ENCODE results near the gene CCDC122.

Gene CCDC122

DNA sequence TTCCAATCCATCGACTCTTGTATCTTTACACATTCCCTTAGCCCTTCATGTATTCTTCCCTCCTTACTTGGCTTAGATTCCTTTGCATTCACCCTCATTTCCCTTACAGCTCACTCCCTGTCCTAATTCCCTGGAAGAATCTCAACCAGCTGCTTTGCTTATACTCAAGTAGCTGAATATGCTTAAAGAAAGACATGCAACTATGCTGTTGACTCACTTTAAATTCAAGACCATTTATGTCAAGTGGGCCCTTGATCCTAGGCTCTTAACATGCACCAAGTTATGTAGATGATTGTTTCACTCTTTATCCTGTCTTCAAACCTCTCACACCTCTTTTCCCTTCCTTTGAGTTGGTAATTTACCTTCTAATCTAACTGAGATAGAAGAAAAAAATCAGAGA, 7.4 kb downstream of the CCDC122 start:
- no peak for ATAC-seq (ENCODE audit: insufficient read depth, low read depth)
- Histone ChIP-seq H2AFZ (ENCODE audit: low read depth, low read length) (no peak overlapping the region), H3K36me3 (ENCODE audit: insufficient read depth, low read length) (no peaks in the 10 kb centered on the region), H3K9me3 (ENCODE audit: insufficient read depth, low read length, severe bottlenecking) (no peaks in the 10 kb centered on the region), H3K27ac (ENCODE audit: low read length) (no peak overlapping the region), H3K4me3 (ENCODE audit: low read depth in 1 of 2, low read length in 2 of 2) (no peak overlapping the region), H3K4me2 (ENCODE audit: insufficient read depth, low read length) (no peak overlapping the region), H4K20me1 (ENCODE audit: insufficient read depth, low read length) (no peaks in the 10 kb centered on the region), H3K9ac (ENCODE audit: low read depth, low read length) (no peak overlapping the region), H3K27me3 (ENCODE audit: insufficient read depth, low read length, poor library complexity) (peaks cover 13% of the 10 kb centered on the region), H3K79me2 (ENCODE audit: insufficient read depth, low read length) (no peaks in the 10 kb centered on the region), H3K4me1 (ENCODE audit: insufficient read depth, low read length) (no peaks in the 10 kb centered on the region)
- no peak for DNase-seq
- TF ChIP-seq, protein P1, sequence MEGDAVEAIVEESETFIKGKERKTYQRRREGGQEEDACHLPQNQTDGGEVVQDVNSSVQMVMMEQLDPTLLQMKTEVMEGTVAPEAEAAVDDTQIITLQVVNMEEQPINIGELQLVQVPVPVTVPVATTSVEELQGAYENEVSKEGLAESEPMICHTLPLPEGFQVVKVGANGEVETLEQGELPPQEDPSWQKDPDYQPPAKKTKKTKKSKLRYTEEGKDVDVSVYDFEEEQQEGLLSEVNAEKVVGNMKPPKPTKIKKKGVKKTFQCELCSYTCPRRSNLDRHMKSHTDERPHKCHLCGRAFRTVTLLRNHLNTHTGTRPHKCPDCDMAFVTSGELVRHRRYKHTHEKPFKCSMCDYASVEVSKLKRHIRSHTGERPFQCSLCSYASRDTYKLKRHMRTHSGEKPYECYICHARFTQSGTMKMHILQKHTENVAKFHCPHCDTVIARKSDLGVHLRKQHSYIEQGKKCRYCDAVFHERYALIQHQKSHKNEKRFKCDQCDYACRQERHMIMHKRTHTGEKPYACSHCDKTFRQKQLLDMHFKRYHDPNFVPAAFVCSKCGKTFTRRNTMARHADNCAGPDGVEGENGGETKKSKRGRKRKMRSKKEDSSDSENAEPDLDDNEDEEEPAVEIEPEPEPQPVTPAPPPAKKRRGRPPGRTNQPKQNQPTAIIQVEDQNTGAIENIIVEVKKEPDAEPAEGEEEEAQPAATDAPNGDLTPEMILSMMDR (IDR thresholded peaks at IDR 0.05; ENCODE audit: borderline replicate concordance, extremely low read depth, low read length, poor library complexity, severe bottlenecking): no peak
- TF ChIP-seq EZH2 (IDR thresholded peaks at IDR 0.05; ENCODE audit: borderline replicate concordance, low read depth, low read length, severe bottlenecking): no peak

DNA sequence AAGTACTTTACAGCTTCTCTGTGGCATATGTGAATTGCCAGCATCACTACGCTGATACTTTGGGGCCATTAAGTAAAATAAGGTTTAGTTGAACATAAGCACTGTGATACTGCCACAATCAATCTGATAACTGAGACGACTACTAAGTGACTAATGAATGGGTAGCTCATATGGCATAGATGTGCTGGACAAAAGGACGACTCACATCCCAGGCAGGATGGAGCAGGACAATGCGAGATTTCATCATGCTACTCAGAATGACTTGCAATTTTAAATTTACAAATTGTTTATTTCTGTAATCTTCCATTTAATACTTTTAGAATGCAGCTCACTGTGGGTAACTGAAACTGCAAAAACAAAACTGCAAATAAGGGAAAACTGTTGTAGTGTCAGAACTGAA, 13.6 kb downstream of the CCDC122 start:
- H2AFZ ChIP-seq (ENCODE audit: low read depth, low read length): no peak overlapping the region

DNA sequence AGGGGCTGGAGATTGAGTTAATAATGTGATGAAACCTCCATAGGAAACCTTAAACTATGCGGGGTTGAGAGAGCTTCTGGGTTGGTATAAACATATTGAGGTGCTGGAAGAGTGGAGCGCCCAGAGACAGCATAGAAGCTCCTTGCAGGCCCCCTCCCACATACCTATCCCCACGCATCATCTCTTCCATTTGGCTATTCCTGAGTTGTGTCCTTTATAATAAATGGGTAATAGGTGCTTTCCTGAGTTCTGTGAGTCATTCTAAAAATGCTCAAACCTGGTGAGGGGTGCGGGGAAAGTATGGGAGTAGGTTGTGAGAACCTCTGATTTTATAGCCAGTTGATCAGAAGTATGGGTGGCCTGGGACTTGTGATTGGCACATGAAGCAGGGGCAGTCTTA, 14.6 kb downstream of the CCDC122 start:
- Histone ChIP-seq H3K4me1 (ENCODE audit: insufficient read depth, low read length) (no peaks in the 10 kb centered on the region), H3K4me3 (ENCODE audit: low read depth in 1 of 2, low read length in 2 of 2) (no peak overlapping the region), H4K20me1 (ENCODE audit: insufficient read depth, low read length) (no peaks in the 10 kb centered on the region), H3K4me2 (ENCODE audit: insufficient read depth, low read length) (no peak overlapping the region), H3K36me3 (ENCODE audit: insufficient read depth, low read length) (no peaks in the 10 kb centered on the region), H2AFZ (ENCODE audit: low read depth, low read length) (no peak overlapping the region), H3K79me2 (ENCODE audit: insufficient read depth, low read length) (no peaks in the 10 kb centered on the region), H3K9me3 (ENCODE audit: insufficient read depth, low read length, severe bottlenecking) (no peaks in the 10 kb centered on the region), H3K27ac (ENCODE audit: low read length) (no peak overlapping the region), H3K9ac (ENCODE audit: low read depth, low read length) (no peak overlapping the region), H3K27me3 (ENCODE audit: insufficient read depth, low read length, poor library complexity) (peaks cover 7% of the 10 kb centered on the region)
- TF ChIP-seq, protein P1 (IDR thresholded peaks at IDR 0.05; ENCODE audit: borderline replicate concordance, extremely low read depth, low read length, poor library complexity, severe bottlenecking): no peak
- no peak for TF ChIP-seq EZH2 (IDR thresholded peaks at IDR 0.05; ENCODE audit: borderline replicate concordance, low read depth, low read length, severe bottlenecking)
- DNase-seq: no peak
- no peak for ATAC-seq (ENCODE audit: insufficient read depth, low read depth)

More for the DNA sequence above, 13.6 kb downstream of the CCDC122 start:
- ATAC-seq (ENCODE audit: insufficient read depth, low read depth) (no peak), DNase-seq (no peak)
- H3K4me3 ChIP-seq (ENCODE audit: low read depth in 1 of 2, low read length in 2 of 2): no peak overlapping the region
- H3K9ac ChIP-seq (ENCODE audit: low read depth, low read length): no peak overlapping the region
- H4K20me1 ChIP-seq (ENCODE audit: insufficient read depth, low read length): no peaks in the 10 kb centered on the region
- no peaks in the 10 kb centered on the region for H3K79me2 ChIP-seq (ENCODE audit: insufficient read depth, low read length)
- H3K27me3 ChIP-seq (ENCODE audit: insufficient read depth, low read length, poor library complexity): peaks cover 7% of the 10 kb centered on the region
- no peaks in the 10 kb centered on the region for H3K36me3 ChIP-seq (ENCODE audit: insufficient read depth, low read length)
- TF ChIP-seq EZH2 (IDR thresholded peaks at IDR 0.05; ENCODE audit: borderline replicate concordance, low read depth, low read length, severe bottlenecking): no peak
- TF ChIP-seq, protein P1 (IDR thresholded peaks at IDR 0.05; ENCODE audit: borderline replicate concordance, extremely low read depth, low read length, poor library complexity, severe bottlenecking): no peak
- no peak overlapping the region for H3K27ac ChIP-seq (ENCODE audit: low read length)
- no peaks in the 10 kb centered on the region for H3K4me1 ChIP-seq (ENCODE audit: insufficient read depth, low read length)
- H3K9me3 ChIP-seq (ENCODE audit: insufficient read depth, low read length, severe bottlenecking): no peaks in the 10 kb centered on the region
- no peak overlapping the region for H3K4me2 ChIP-seq (ENCODE audit: insufficient read depth, low read length)

- Histone ChIP-seq H3K9me3 (ENCODE audit: insufficient read depth, low read length, severe bottlenecking) (no peaks in the 10 kb centered on the region), H3K4me3 (ENCODE audit: low read depth in 1 of 2, low read length in 2 of 2) (no peak overlapping the region), H3K27me3 (ENCODE audit: insufficient read depth, low read length, poor library complexity) (peaks cover 3% of the 10 kb centered on the region), H3K4me1 (ENCODE audit: insufficient read depth, low read length) (no peaks in the 10 kb centered on the region), H3K4me2 (ENCODE audit: insufficient read depth, low read length) (no peak overlapping the region), H3K79me2 (ENCODE audit: insufficient read depth, low read length) (no peaks in the 10 kb centered on the region), H3K9ac (ENCODE audit: low read depth, low read length) (no peak overlapping the region), H3K36me3 (ENCODE audit: insufficient read depth, low read length) (no peaks in the 10 kb centered on the region), H4K20me1 (ENCODE audit: insufficient read depth, low read length) (no peaks in the 10 kb centered on the region), H2AFZ (ENCODE audit: low read depth, low read length) (no peak overlapping the region), H3K27ac (ENCODE audit: low read length) (no peak overlapping the region)
- TF ChIP-seq EZH2 (IDR thresholded peaks at IDR 0.05; ENCODE audit: borderline replicate concordance, low read depth, low read length, severe bottlenecking): no peak
- TF ChIP-seq, protein P1 (IDR thresholded peaks at IDR 0.05; ENCODE audit: borderline replicate concordance, extremely low read depth, low read length, poor library complexity, severe bottlenecking): no peak
- ATAC-seq (ENCODE audit: insufficient read depth, low read depth) (no peak), DNase-seq (no peak)
These were observed 17.7 kb downstream of the CCDC122 start for GRCh38 chr13:43861863-43862262.

Measured in DND-41 (cell line).